Nephron progenitor cell (in vitro differentiated cells): ENCODE data around the gene CEP120.

Experiments used
- DNase-seq: peaks from one replicate; pipeline ENCODE4 v3.0.0; 2021
- H3K27ac Mint-ChIP-seq: 2 replicates; pipeline ENCODE4 v1.8.0; 2021; ENCODE audit warnings: mild to moderate bottlenecking, moderate library complexity, mixed read lengths
- H3K27me3 Mint-ChIP-seq: 2 replicates; pipeline ENCODE4 v1.8.0; 2021; ENCODE audit warnings: mild to moderate bottlenecking, low read depth, mixed read lengths; ENCODE audit not compliant: poor library complexity
- H3K36me3 Mint-ChIP-seq: 2 replicates; pipeline ENCODE4 v1.8.0; 2021; ENCODE audit warnings: low read depth, mixed read lengths
- H3K4me1 Mint-ChIP-seq: 2 replicates; pipeline ENCODE4 v1.8.0; 2021; ENCODE audit warnings: mixed read lengths
- H3K4me3 Mint-ChIP-seq: 2 replicates; pipeline ENCODE4 v1.8.0; 2021; ENCODE audit warnings: mild to moderate bottlenecking, moderate library complexity, mixed read lengths
- H3K9me3 Mint-ChIP-seq: 2 replicates; pipeline ENCODE4 v1.8.0; 2021; ENCODE audit warnings: mild to moderate bottlenecking, moderate library complexity, mixed read lengths
- TF ChIP-seq, protein P1 (sequence below): fragments of 200-600 bp; sonication (generic); IDR thresholded peaks from 2 replicates; pipeline ENCODE4 v1.5.0; 2021; ENCODE audit warnings: antibody characterized with exemption

The CEP120 gene

DNA sequence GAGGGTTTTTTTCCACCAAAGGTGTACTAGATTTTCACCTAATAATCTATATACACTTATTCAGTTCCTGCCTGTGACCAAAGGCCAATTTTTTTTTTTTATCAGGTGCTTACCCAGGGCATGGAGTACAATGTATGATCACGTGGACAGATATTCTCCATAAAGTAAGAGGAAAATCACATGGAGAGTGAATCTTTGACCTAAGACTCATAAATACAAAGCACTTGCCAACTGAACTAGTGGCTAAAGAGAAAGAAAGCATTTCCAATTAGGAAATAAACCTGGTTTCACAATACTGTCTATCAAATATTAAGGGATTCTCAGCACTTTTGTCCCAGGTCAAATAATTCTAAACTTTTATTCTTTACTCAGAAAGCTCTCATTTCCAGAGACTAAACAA lies 33.0 kb upstream of the CEP120 start:
- Mint-ChIP-seq H3K4me1 (peaks cover 11% of the 10 kb centered on the region), H3K36me3 (no peaks in the 10 kb centered on the region), H3K27me3 (no peaks in the 10 kb centered on the region), H3K9me3 (peaks cover 4% of the 10 kb centered on the region), H3K4me3 (no peak overlapping the region), H3K27ac (no peak overlapping the region)
- TF ChIP-seq, protein P1, sequence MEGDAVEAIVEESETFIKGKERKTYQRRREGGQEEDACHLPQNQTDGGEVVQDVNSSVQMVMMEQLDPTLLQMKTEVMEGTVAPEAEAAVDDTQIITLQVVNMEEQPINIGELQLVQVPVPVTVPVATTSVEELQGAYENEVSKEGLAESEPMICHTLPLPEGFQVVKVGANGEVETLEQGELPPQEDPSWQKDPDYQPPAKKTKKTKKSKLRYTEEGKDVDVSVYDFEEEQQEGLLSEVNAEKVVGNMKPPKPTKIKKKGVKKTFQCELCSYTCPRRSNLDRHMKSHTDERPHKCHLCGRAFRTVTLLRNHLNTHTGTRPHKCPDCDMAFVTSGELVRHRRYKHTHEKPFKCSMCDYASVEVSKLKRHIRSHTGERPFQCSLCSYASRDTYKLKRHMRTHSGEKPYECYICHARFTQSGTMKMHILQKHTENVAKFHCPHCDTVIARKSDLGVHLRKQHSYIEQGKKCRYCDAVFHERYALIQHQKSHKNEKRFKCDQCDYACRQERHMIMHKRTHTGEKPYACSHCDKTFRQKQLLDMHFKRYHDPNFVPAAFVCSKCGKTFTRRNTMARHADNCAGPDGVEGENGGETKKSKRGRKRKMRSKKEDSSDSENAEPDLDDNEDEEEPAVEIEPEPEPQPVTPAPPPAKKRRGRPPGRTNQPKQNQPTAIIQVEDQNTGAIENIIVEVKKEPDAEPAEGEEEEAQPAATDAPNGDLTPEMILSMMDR: no peak
- DNase-seq: no peak

DNA sequence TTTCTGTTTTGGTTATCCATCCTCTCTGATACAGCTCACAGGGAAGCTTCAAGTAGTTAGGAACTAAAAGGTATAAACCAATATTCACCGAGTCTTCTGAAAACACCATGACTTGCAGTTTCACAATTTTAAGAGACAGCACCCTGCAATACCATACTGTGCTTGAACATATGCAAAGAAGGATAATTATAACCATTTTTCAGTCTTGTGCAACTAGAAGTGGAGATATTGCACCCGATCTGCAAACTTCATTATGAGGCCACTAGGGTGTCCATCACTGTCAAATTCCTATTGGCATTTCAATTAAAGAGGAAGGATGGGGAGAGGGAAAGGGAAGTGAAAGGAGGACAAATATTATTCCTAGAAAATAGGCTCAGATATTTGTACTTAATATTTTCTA lies 32.4 kb upstream of the CEP120 start:
- no peak overlapping the region for H3K27ac Mint-ChIP-seq
- H3K9me3 Mint-ChIP-seq: peaks cover 4% of the 10 kb centered on the region
- H3K4me1 Mint-ChIP-seq: peaks cover 15% of the 10 kb centered on the region
- H3K27me3 Mint-ChIP-seq: no peaks in the 10 kb centered on the region
- no peaks in the 10 kb centered on the region for H3K36me3 Mint-ChIP-seq
- TF ChIP-seq, protein P1: no peak
- DNase-seq: no peak
- H3K4me3 Mint-ChIP-seq: no peak overlapping the region

DNA sequence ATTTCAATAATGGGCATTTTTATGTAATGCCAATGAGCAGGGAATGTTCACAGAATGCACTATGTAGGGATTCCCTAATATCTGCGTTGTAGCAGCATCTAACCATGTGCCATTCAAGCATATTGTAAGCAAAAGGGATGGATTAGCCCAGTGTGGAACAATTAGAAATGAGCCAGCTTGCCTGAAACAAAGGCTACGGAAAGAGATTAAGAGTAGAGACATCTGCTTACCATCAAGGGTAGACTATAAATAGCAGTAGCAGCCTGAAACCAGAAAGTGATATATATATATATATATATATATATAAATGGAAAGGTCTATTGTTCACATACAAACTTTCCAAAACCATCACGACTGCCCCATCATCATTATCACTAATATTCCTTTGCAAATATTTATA lies 31.9 kb upstream of the CEP120 start:
- Mint-ChIP-seq H3K4me1 (peaks cover 10% of the 10 kb centered on the region), H3K27me3 (no peaks in the 10 kb centered on the region), H3K36me3 (no peaks in the 10 kb centered on the region), H3K4me3 (no peak overlapping the region), H3K9me3 (peaks cover 2% of the 10 kb centered on the region), H3K27ac (no peak overlapping the region)
- TF ChIP-seq, protein P1: no peak
- no peak for DNase-seq

DNA sequence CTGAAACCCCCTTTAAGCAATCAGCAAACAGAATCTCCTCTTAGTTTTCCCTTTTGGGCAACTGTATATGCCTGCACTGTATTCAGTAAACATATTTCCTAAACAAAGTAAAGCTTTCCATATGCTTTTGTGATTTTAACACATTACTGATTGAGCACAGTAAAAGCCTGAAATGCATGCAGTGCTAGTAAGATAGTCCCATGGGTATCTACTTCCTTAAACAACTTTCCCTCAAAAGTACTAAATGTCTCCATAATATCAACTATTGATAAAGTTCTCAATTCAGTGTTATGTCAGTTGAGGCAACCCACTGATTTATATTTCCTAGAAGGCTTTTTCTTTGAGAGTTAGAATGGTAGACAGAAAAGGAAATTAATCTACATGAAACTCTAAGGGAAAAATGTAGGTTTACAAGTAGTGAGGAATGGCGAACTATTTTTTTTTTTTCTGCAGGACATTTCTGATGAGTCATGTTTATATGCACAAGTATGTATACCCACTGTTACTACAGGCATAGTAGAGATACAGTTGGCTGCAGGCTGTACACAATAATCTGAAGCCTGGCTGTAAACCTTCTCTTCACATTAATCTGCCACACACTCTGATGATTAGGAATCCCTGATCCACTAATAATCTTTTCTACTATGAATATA lies 31.2 kb upstream of the CEP120 start:
- no peak for DNase-seq
- Mint-ChIP-seq H3K9me3 (no peaks in the 10 kb centered on the region), H3K4me1 (peaks cover 8% of the 10 kb centered on the region), H3K36me3 (no peaks in the 10 kb centered on the region), H3K27me3 (no peaks in the 10 kb centered on the region), H3K4me3 (no peak overlapping the region), H3K27ac (no peak overlapping the region)
- TF ChIP-seq, protein P1: no peak

DNA sequence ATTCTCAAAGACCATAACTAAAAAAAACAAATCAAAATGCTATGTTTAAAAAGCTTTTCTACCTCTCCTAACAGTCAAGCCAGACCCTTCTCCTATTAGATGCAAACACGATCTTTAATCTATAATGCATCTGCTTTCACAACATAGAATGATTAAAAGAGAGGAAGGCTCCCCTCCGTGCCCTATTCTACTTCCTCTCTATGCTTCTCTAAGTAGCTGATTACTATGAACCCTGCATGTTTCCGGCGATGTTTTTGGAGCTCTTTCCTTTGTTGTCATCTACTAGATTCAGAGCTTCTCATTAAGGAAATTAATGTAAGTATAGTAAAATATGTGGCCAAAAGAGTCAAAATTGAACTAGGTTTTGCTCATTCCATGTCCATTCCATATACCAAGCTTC lies 29.2 kb upstream of the CEP120 start:
- Mint-ChIP-seq H3K4me1 (peaks cover 8% of the 10 kb centered on the region), H3K9me3 (no peaks in the 10 kb centered on the region), H3K4me3 (no peak overlapping the region), H3K36me3 (no peaks in the 10 kb centered on the region), H3K27me3 (no peaks in the 10 kb centered on the region), H3K27ac (no peak overlapping the region)
- no peak for DNase-seq
- TF ChIP-seq, protein P1: no peak

DNA sequence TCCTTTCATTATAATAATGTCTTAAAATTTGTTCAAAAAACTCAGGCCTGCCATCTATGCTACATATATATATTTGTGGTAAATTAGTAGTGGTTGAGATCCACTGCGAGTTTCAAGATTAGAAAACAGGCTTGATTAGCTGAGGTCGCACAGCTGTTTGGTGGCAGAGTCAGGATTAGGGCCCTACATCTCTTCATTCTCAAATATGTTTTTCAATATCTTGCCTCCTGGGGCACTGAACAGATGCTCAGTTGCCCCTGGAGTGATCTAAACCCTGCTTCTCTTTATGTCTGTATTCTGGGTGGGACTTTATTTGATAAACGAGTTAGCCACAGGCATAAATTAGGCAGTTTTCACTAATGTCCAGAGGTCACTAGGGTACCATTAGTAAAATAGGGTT lies 27.8 kb upstream of the CEP120 start:
- H3K36me3 Mint-ChIP-seq: no peaks in the 10 kb centered on the region
- TF ChIP-seq, protein P1: no peak
- no peak overlapping the region for H3K4me3 Mint-ChIP-seq
- H3K27ac Mint-ChIP-seq: no peak overlapping the region
- DNase-seq: no peak
- H3K27me3 Mint-ChIP-seq: no peaks in the 10 kb centered on the region
- H3K4me1 Mint-ChIP-seq: peaks cover 8% of the 10 kb centered on the region
- no peaks in the 10 kb centered on the region for H3K9me3 Mint-ChIP-seq
